Caco-2 (cell line): ENCODE measurements around the gene SHF. TPM values are rescaled to one million over a fixed set of nuclear protein-coding genes. Genes with fewer than 3 reads are reported as not detected.

Experiments used
- BruUV-seq: library from RNA; stranded (reverse); fragments of 400-500 nt; replicated peaks from 2 replicates; lab custom pipeline; 2021; lab: Mats Ljungman, UMichigan
- CTCF ChIA-PET: fragments of 300-600 bp; sonication (Branson Sonifier 250); formaldehyde crosslinking; loops from one replicate; lab custom pipeline; 2022; ENCODE audit warnings: antibody characterized with exemption; lab: Charles Lee
- POLR2A ChIA-PET: fragments of 300-600 bp; sonication (Branson Sonifier 250); formaldehyde crosslinking; loops from one replicate; lab custom pipeline; 2022; ENCODE audit warnings: antibody characterized with exemption; lab: Charles Lee
- DNase-seq, 2 experiments: peaks; one replicate each; pipeline versions ENCODE4 v3.0.0 to v3.0.0-alpha.2; 2020 to 2022
- H3K27me3 ChIP-seq: replicated peaks from 2 replicates; pipeline ENCODE4 v1.6.0; 2011; ENCODE audit warnings: low read length; ENCODE audit not compliant: control insufficient read depth, insufficient read depth
- H3K36me3 ChIP-seq: 2 replicates; pipeline ENCODE4 v1.5.1; 2011; ENCODE audit warnings: low read length; ENCODE audit not compliant: control insufficient read depth, insufficient read depth
- H3K4me1 ChIP-seq: fragments of 250-450 bp; sonication (Bioruptor Pico); 2 replicates; pipeline ENCODE4 v1.5.1; 2020; ENCODE audit warnings: mild to moderate bottlenecking
- H3K4me3 ChIP-seq: 2 replicates; pipeline ENCODE4 v1.5.1; 2011; ENCODE audit warnings: low read depth, mild to moderate bottlenecking, control low read depth, low read length
- H3K9me3 ChIP-seq: fragments of 250-450 bp; sonication (Bioruptor Pico); 2 replicates; pipeline ENCODE4 v1.5.1; 2020; ENCODE audit warnings: mild to moderate bottlenecking, moderate library complexity
- H3K27ac Mint-ChIP-seq: one replicate; pipeline ENCODE4 v1.8.0; 2022; ENCODE audit warnings: mixed read lengths; ENCODE audit not compliant: unreplicated experiment
- H3K27me3 Mint-ChIP-seq: one replicate; pipeline ENCODE4 v1.8.0; 2022; ENCODE audit warnings: mixed read lengths; ENCODE audit not compliant: insufficient read depth, unreplicated experiment
- H3K36me3 Mint-ChIP-seq: one replicate; pipeline ENCODE4 v1.8.0; 2022; ENCODE audit warnings: mild to moderate bottlenecking, mixed read lengths; ENCODE audit not compliant: insufficient read depth, unreplicated experiment
- H3K4me1 Mint-ChIP-seq: one replicate; pipeline ENCODE4 v1.8.0; 2022; ENCODE audit warnings: low read depth, mixed read lengths; ENCODE audit not compliant: unreplicated experiment
- H3K4me3 Mint-ChIP-seq: one replicate; pipeline ENCODE4 v1.8.0; 2022; ENCODE audit warnings: mild to moderate bottlenecking, moderate library complexity, mixed read lengths; ENCODE audit not compliant: unreplicated experiment
- H3K9me3 Mint-ChIP-seq: one replicate; pipeline ENCODE4 v1.8.0; 2022; ENCODE audit warnings: mixed read lengths; ENCODE audit not compliant: unreplicated experiment
- intact Hi-C: fragments of 100-400 bp; cut with micrococcal nuclease; formaldehyde crosslinking; loops from one replicate; pipeline ENCODE4 v1.10.0; 2022; ENCODE audit not compliant: unreplicated experiment
- total RNA-seq: library from RNA; stranded (reverse); gene quantifications from 2 replicates; pipeline ENCODE4 v1.2.3, GENCODE V29; 2022
- TF ChIP-seq, protein P1 (sequence below), 2 experiments: fragments of 200-600 bp in 1 of 2; IDR thresholded peaks; 1 replicate in 1 of 2; 2 replicates in 1 of 2; pipeline versions ENCODE4 v1.5.1 to v1.8.0; 2011 to 2022; ENCODE audit warnings: antibody characterized with exemption in 1 of 2, control low read depth in 1 of 2, inconsistent platforms in 1 of 2, low read depth in 1 of 2, low read length in 1 of 2, mild to moderate bottlenecking in 1 of 2, moderate library complexity in 1 of 2; ENCODE audit not compliant: insufficient read depth in 1 of 2, severe bottlenecking in 1 of 2, unreplicated experiment in 1 of 2

Gene SHF
- total RNA-seq, 1 experiment from 2014 or later, result 11.9 TPM

DNA sequence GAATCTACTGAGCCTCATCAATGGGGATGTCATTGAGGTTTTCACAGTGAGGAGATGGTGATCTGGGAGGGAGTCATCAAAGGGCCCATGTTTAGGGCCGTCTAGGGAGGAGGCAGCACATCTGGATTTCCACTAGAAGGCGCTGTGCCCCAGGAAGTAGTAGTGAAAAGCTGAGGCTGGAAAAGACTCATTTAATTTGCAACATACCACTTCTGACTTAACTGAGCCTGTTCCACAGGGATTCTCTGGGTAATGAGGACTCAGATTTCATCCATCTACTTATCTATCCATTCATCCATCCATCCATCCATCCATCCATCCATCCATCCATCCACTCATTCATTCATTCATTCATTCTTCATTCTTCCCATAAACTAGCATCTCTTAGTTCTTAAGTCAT, 17.4 kb upstream of the SHF start:
- TF ChIP-seq, protein P1, sequence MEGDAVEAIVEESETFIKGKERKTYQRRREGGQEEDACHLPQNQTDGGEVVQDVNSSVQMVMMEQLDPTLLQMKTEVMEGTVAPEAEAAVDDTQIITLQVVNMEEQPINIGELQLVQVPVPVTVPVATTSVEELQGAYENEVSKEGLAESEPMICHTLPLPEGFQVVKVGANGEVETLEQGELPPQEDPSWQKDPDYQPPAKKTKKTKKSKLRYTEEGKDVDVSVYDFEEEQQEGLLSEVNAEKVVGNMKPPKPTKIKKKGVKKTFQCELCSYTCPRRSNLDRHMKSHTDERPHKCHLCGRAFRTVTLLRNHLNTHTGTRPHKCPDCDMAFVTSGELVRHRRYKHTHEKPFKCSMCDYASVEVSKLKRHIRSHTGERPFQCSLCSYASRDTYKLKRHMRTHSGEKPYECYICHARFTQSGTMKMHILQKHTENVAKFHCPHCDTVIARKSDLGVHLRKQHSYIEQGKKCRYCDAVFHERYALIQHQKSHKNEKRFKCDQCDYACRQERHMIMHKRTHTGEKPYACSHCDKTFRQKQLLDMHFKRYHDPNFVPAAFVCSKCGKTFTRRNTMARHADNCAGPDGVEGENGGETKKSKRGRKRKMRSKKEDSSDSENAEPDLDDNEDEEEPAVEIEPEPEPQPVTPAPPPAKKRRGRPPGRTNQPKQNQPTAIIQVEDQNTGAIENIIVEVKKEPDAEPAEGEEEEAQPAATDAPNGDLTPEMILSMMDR (IDR thresholded peaks at IDR 0.05; ENCODE audit: insufficient read depth in 1 of 2, low read depth in 1 of 2, low read length in 1 of 2, severe bottlenecking in 1 of 2, unreplicated experiment in 1 of 2), result peak; percentile 78 to 83
- POLR2A ChIA-PET, result no interaction called here

DNA sequence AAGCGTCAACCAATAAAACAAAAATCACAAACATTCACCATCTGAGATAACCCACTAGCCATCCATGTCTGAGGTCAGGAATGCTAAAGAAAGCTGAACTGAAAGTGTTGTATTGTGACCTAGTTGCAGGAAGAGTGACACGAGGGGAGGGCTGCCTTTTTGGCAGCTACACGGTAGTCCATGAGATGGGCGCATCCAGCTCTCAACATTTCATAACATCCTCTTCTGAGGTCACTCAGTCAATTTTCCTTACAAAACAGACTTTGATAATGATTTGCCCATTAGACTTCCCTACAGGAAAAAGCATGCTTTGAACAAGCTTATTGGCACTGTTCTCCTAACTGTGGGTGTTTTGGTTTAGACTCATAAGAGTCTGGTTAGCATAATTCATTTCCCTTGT, 15.4 kb upstream of the SHF start:
- POLR2A ChIA-PET, result no interaction called here

More for the DNA sequence above, 17.4 kb upstream of the SHF start:
- no peaks in the 10 kb centered on the region for H3K9me3 ChIP-seq
- Mint-ChIP-seq H3K4me3 (no peak overlapping the region), H3K4me1 (no peaks in the 10 kb centered on the region), H3K27me3 (no peaks in the 10 kb centered on the region), H3K36me3 (no peaks in the 10 kb centered on the region), H3K27ac (no peak overlapping the region), H3K9me3 (no peaks in the 10 kb centered on the region)
- CTCF ChIA-PET, result interaction anchor here (0.6 to 1.9 kb wide), 5 partner anchors 42 to 197 kb away, joined by 3 to 19 read pairs (median 3); a partner anchor contains a TSS
- no peaks in the 10 kb centered on the region for H3K27me3 ChIP-seq
- 0 out of 2 replicates have a peak, but pooled peaks cover 5% of the 10 kb centered on the region for H3K4me1 ChIP-seq
- no peak overlapping the region for H3K4me3 ChIP-seq
- peak; percentile 75 to 80 for DNase-seq
- BruUV-seq, result no TSS peak
- no peaks in the 10 kb centered on the region for H3K36me3 ChIP-seq
- intact Hi-C loops, result loop anchor here (1.0 kb wide), 4 partner anchors 42 to 252 kb away; no protein-coding TSS in a partner anchor

DNA sequence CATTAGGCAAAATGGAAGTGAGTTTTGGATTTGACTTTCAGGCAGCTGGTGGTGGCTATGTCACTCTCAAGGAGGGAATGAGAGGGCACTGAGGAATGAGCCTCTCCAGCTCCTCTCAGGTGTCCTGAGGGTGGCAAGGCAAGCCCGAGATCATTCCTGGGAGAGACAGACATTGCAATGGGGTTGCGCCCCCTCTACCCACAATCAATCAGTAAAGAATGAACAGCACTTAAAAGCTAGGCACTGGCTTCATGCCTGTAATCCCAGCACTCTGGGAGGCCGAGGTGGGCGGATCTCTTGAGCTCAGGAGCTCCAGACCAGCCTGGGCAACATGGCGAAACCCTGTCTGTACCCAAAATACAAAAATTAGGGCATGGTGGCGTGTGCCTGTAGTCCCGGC, 14.1 kb upstream of the SHF start:
- no peaks in the 10 kb centered on the region for H3K27me3 Mint-ChIP-seq
- Histone ChIP-seq H3K27me3 (no peaks in the 10 kb centered on the region), H3K9me3 (no peaks in the 10 kb centered on the region), H3K4me1 (0 out of 2 replicates have a peak, but pooled peaks cover 5% of the 10 kb centered on the region), H3K36me3 (no peaks in the 10 kb centered on the region), H3K4me3 (no peak overlapping the region)
- no peak overlapping the region for H3K27ac Mint-ChIP-seq
- intact Hi-C loops, result no loop called here
- no peaks in the 10 kb centered on the region for H3K36me3 Mint-ChIP-seq
- H3K4me1 Mint-ChIP-seq, result peaks cover 7% of the 10 kb centered on the region
- CTCF ChIA-PET, result interaction anchor here (0.6 to 6.5 kb wide), 3 partner anchors 38 to 73 kb away, joined by 3 to 66 read pairs (median 3); no protein-coding TSS in a partner anchor
- no TSS peak for BruUV-seq
- TF ChIP-seq, protein P1 (IDR thresholded peaks at IDR 0.05; ENCODE audit: insufficient read depth in 1 of 2, low read depth in 1 of 2, low read length in 1 of 2, severe bottlenecking in 1 of 2, unreplicated experiment in 1 of 2), result no peak
- no peak for DNase-seq
- no peaks in the 10 kb centered on the region for H3K9me3 Mint-ChIP-seq
- no peak overlapping the region for H3K4me3 Mint-ChIP-seq
- POLR2A ChIA-PET, result no interaction called here

More for the DNA sequence above, 15.4 kb upstream of the SHF start:
- H3K27me3 ChIP-seq, result no peaks in the 10 kb centered on the region
- H3K4me3 ChIP-seq, result no peak overlapping the region
- intact Hi-C loops, result no loop called here
- Mint-ChIP-seq H3K4me1 (no peaks in the 10 kb centered on the region), H3K27me3 (no peaks in the 10 kb centered on the region), H3K4me3 (no peak overlapping the region), H3K36me3 (no peaks in the 10 kb centered on the region), H3K27ac (no peak overlapping the region), H3K9me3 (no peaks in the 10 kb centered on the region)
- H3K4me1 ChIP-seq, result 0 out of 2 replicates have a peak, but pooled peaks cover 5% of the 10 kb centered on the region
- no peak for DNase-seq
- CTCF ChIA-PET, result interaction anchor here (0.7 to 6.5 kb wide), 3 partner anchors 39 to 210 kb away, joined by 4 to 66 read pairs (median 7); a partner anchor contains a TSS
- H3K36me3 ChIP-seq, result no peaks in the 10 kb centered on the region
- no TSS peak for BruUV-seq
- no peaks in the 10 kb centered on the region for H3K9me3 ChIP-seq
- TF ChIP-seq, protein P1 (IDR thresholded peaks at IDR 0.05; ENCODE audit: insufficient read depth in 1 of 2, low read depth in 1 of 2, low read length in 1 of 2, severe bottlenecking in 1 of 2, unreplicated experiment in 1 of 2), result no peak
